Trophoblast cell (in vitro differentiated cells and primary cell): Measurements from ENCODE around the gene HMOX1.
A peak's percentile ranks its signal among the peaks of the same experiment; 100 is the strongest.

Experiments
- DNase-seq, 2 donors: peaks; one replicate each; pipeline ENCODE4 v3.0.0-alpha.2; 2016
- H2AFZ ChIP-seq: 2 replicates; pipeline ENCODE4 v1.6.1; 2013; ENCODE audit warnings: low read length, moderate library complexity, mild to moderate bottlenecking; ENCODE audit not compliant: insufficient read depth, poor library complexity
- H2AK5ac ChIP-seq: 2 replicates; pipeline ENCODE4 v1.6.1; 2013; ENCODE audit warnings: mild to moderate bottlenecking, low read length
- H2BK120ac ChIP-seq: 2 replicates; pipeline ENCODE4 v1.6.1; 2013; ENCODE audit warnings: low read length, mild to moderate bottlenecking, moderate library complexity; ENCODE audit not compliant: insufficient read depth, poor library complexity
- H2BK12ac ChIP-seq: 2 replicates; pipeline ENCODE4 v1.6.1; 2013; ENCODE audit warnings: mild to moderate bottlenecking, low read length, moderate library complexity
- H2BK5ac ChIP-seq: 2 replicates; pipeline ENCODE4 v1.6.1; 2013; ENCODE audit warnings: low read length, low read depth, moderate library complexity, mild to moderate bottlenecking; ENCODE audit not compliant: poor library complexity
- H3K14ac ChIP-seq: 2 replicates; pipeline ENCODE4 v1.6.1; 2013; ENCODE audit warnings: mild to moderate bottlenecking, low read length
- H3K18ac ChIP-seq: 2 replicates; pipeline ENCODE4 v1.6.1; 2013; ENCODE audit warnings: mild to moderate bottlenecking, low read length
- H3K23ac ChIP-seq: 2 replicates; pipeline ENCODE4 v1.6.1; 2013; ENCODE audit warnings: low read length
- H3K27ac ChIP-seq: 2 replicates; pipeline ENCODE4 v1.5.1; 2013; ENCODE audit warnings: low read depth, mild to moderate bottlenecking, inconsistent platforms, low read length, moderate library complexity
- H3K27me3 ChIP-seq: 2 replicates; pipeline ENCODE4 v1.6.1; 2013; ENCODE audit warnings: inconsistent platforms, mild to moderate bottlenecking, low read length, moderate library complexity; ENCODE audit not compliant: insufficient read depth
- H3K36me3 ChIP-seq, 2 experiments: 1 replicate in 1 of 2; 2 replicates in 1 of 2; pipeline ENCODE4 v1.6.1; 2013; ENCODE audit warnings: low read length in 2 of 2, mild to moderate bottlenecking in 2 of 2, moderate library complexity in 1 of 2; ENCODE audit not compliant: insufficient read depth in 2 of 2, control insufficient read depth in 1 of 2
- H3K4ac ChIP-seq: 2 replicates; pipeline ENCODE4 v1.6.1; 2013; ENCODE audit warnings: low read depth, mild to moderate bottlenecking, low read length, moderate library complexity
- H3K4me1 ChIP-seq, 2 experiments: 1 replicate in 1 of 2; 2 replicates in 1 of 2; pipeline ENCODE4 v1.6.1; 2013; ENCODE audit warnings: low read length in 2 of 2, mild to moderate bottlenecking in 2 of 2, moderate library complexity in 1 of 2; ENCODE audit not compliant: insufficient read depth in 2 of 2, control insufficient read depth in 1 of 2
- H3K4me2 ChIP-seq: 2 replicates; pipeline ENCODE4 v1.6.1; 2013; ENCODE audit warnings: inconsistent platforms, mild to moderate bottlenecking, low read length, moderate library complexity
- H3K4me3 ChIP-seq: 2 replicates; pipeline ENCODE4 v1.5.1; 2013; ENCODE audit warnings: mild to moderate bottlenecking, low read depth, low read length, inconsistent platforms
- H3K79me1 ChIP-seq: one replicate; pipeline ENCODE4 v1.6.1; 2013; ENCODE audit warnings: low read length
- H3K79me2 ChIP-seq: 2 replicates; pipeline ENCODE4 v1.6.1; 2013; ENCODE audit warnings: low read length, mild to moderate bottlenecking; ENCODE audit not compliant: control insufficient read depth, insufficient read depth, poor library complexity
- H3K9ac ChIP-seq: 2 replicates; pipeline ENCODE4 v1.6.1; 2013; ENCODE audit warnings: mild to moderate bottlenecking, low read length
- H3K9me3 ChIP-seq: 2 replicates; pipeline ENCODE4 v1.6.1; 2013; ENCODE audit warnings: low read depth, mild to moderate bottlenecking, control low read depth, inconsistent platforms, low read length; ENCODE audit not compliant: insufficient read depth
- H4K12ac ChIP-seq: 2 replicates; pipeline ENCODE4 v1.6.1; 2013; ENCODE audit warnings: low read depth, mild to moderate bottlenecking, low read length, moderate library complexity
- H4K8ac ChIP-seq: 2 replicates; pipeline ENCODE4 v1.6.1; 2013; ENCODE audit warnings: low read depth, mild to moderate bottlenecking, low read length, moderate library complexity
- H4K91ac ChIP-seq: one replicate; pipeline ENCODE4 v1.6.1; 2013; ENCODE audit warnings: low read depth, mild to moderate bottlenecking, low read length, moderate library complexity
- WGBS: extraction: QIAGEN DNeasy Blood & Tissue Kit; methylation state at CpG from one replicate; pipeline ENCODE4 v1.1.7; 2013; ENCODE audit warnings: missing lambda C conversion rate; ENCODE audit not compliant: insufficient read length, insufficient coverage; ENCODE audit errors: extremely low coverage; 5-methylcytosine and 5-hydroxymethylcytosine counted together

HMOX1 gene

GRCh38 chr22:35349368-35349703, 31.6 kb upstream of the HMOX1 start:
- peaks cover 9 to 10% of the 10 kb centered on the region in 2 experiments for H3K4me1 ChIP-seq
- no peak overlapping the region for H3K4ac ChIP-seq
- H3K14ac ChIP-seq: no peak overlapping the region
- no peak overlapping the region for H2BK120ac ChIP-seq
- no peaks in the 10 kb centered on the region for H3K79me2 ChIP-seq
- no peak overlapping the region for H2AK5ac ChIP-seq
- H3K27ac ChIP-seq: no peak overlapping the region
- peaks cover 25 to 26% of the 10 kb centered on the region in 2 experiments for H3K36me3 ChIP-seq
- H3K4me2 ChIP-seq: no peak overlapping the region
- H3K79me1 ChIP-seq: peaks cover 4% of the 10 kb centered on the region
- H3K27me3 ChIP-seq: no peaks in the 10 kb centered on the region
- no peak overlapping the region for H3K23ac ChIP-seq
- no peak overlapping the region for H3K18ac ChIP-seq
- no peak overlapping the region for H4K91ac ChIP-seq
- peaks cover 2% of the 10 kb centered on the region for H3K9me3 ChIP-seq
- DNase-seq: peak in 1 of 2 donors; percentile 39
- H2BK5ac ChIP-seq: no peak overlapping the region
- no peak overlapping the region for H2AFZ ChIP-seq
- H3K9ac ChIP-seq: no peak overlapping the region
- no peak overlapping the region for H3K4me3 ChIP-seq
- no peak overlapping the region for H2BK12ac ChIP-seq
- H4K12ac ChIP-seq: no peak overlapping the region
- no peak overlapping the region for H4K8ac ChIP-seq
- no CpG with 5 or more reads among the region's 9 CpGs for WGBS

GRCh38 chr22:35349704-35350538, 31.0 kb upstream of the HMOX1 start:
- Histone ChIP-seq H3K4ac (peak overlapping the region; percentile 10), H2AK5ac (no peak overlapping the region), H3K4me2 (no peak overlapping the region), H3K4me1 (peaks cover 9 to 10% of the 10 kb centered on the region in 2 experiments), H2BK120ac (no peak overlapping the region), H4K12ac (no peak overlapping the region), H4K8ac (peak overlapping the region; percentile 17), H3K27ac (no peak overlapping the region), H3K79me1 (peaks cover 4% of the 10 kb centered on the region), H3K18ac (no peak overlapping the region), H4K91ac (no peak overlapping the region), H3K9ac (no peak overlapping the region), H3K14ac (no peak overlapping the region), H3K23ac (no peak overlapping the region), H3K36me3 (peaks cover 21 to 23% of the 10 kb centered on the region in 2 experiments), H3K27me3 (no peaks in the 10 kb centered on the region), H2BK12ac (no peak overlapping the region), H3K9me3 (peaks cover 2% of the 10 kb centered on the region), H2AFZ (no peak overlapping the region), H3K79me2 (no peaks in the 10 kb centered on the region), H2BK5ac (no peak overlapping the region), H3K4me3 (no peak overlapping the region)
- WGBS: no CpG with 5 or more reads among the region's 17 CpGs
- DNase-seq: peak; percentile 44 to 53

GRCh38 chr22:35350539-35351503, 30.1 kb upstream of the HMOX1 start:
- peak overlapping the region; percentile 33 for H3K14ac ChIP-seq
- peak overlapping the region; percentile 36 for H4K91ac ChIP-seq
- peak; percentile 86 to 93 for DNase-seq
- H3K4ac ChIP-seq: peak overlapping the region; percentile 10
- H3K27ac ChIP-seq: no peak overlapping the region
- no peak overlapping the region for H4K12ac ChIP-seq
- H2AFZ ChIP-seq: no peak overlapping the region
- peak overlapping the region; percentile 66 for H3K9ac ChIP-seq
- H3K9me3 ChIP-seq: peaks cover 2% of the 10 kb centered on the region
- H3K79me2 ChIP-seq: no peaks in the 10 kb centered on the region
- H4K8ac ChIP-seq: peak overlapping the region; percentile 64
- no peak overlapping the region for H2AK5ac ChIP-seq
- peaks cover 4% of the 10 kb centered on the region for H3K79me1 ChIP-seq
- peak overlapping the region; percentile 14 for H2BK12ac ChIP-seq
- WGBS: no CpG with 5 or more reads among the region's 47 CpGs
- H3K4me1 ChIP-seq: peaks cover 9 to 10% of the 10 kb centered on the region in 2 experiments
- H2BK5ac ChIP-seq: no peak overlapping the region
- H3K23ac ChIP-seq: no peak overlapping the region
- H3K27me3 ChIP-seq: no peaks in the 10 kb centered on the region
- peak overlapping the region; percentile 3 for H3K18ac ChIP-seq
- H3K36me3 ChIP-seq: peaks cover 14 to 18% of the 10 kb centered on the region in 2 experiments
- H3K4me2 ChIP-seq: peak overlapping the region; percentile 93
- H3K4me3 ChIP-seq: peak overlapping the region; percentile 66
- no peak overlapping the region for H2BK120ac ChIP-seq

- H4K12ac ChIP-seq: no peak overlapping the region
- peaks cover 9 to 10% of the 10 kb centered on the region in 2 experiments for H3K4me1 ChIP-seq
- peaks cover 2% of the 10 kb centered on the region for H3K9me3 ChIP-seq
- H3K9ac ChIP-seq: no peak overlapping the region
- no peak overlapping the region for H2AFZ ChIP-seq
- no peak overlapping the region for H3K14ac ChIP-seq
- H4K91ac ChIP-seq: no peak overlapping the region
- H2BK12ac ChIP-seq: no peak overlapping the region
- no CpG with 5 or more reads among the region's 19 CpGs for WGBS
- H2AK5ac ChIP-seq: no peak overlapping the region
- H2BK5ac ChIP-seq: no peak overlapping the region
- H3K4me2 ChIP-seq: no peak overlapping the region
- no peaks in the 10 kb centered on the region for H3K79me2 ChIP-seq
- H3K27ac ChIP-seq: no peak overlapping the region
- H4K8ac ChIP-seq: no peak overlapping the region
- no peak overlapping the region for H2BK120ac ChIP-seq
- H3K18ac ChIP-seq: no peak overlapping the region
- H3K27me3 ChIP-seq: no peaks in the 10 kb centered on the region
- peaks cover 2 to 4% of the 10 kb centered on the region in 2 experiments for H3K36me3 ChIP-seq
- H3K23ac ChIP-seq: no peak overlapping the region
- H3K4me3 ChIP-seq: no peak overlapping the region
- H3K4ac ChIP-seq: no peak overlapping the region
- peak; percentile 62 to 68 for DNase-seq
- peaks cover 4% of the 10 kb centered on the region for H3K79me1 ChIP-seq
These were observed 28.4 kb upstream of the HMOX1 start for GRCh38 chr22:35352214-35353111.
